HG03354 (cell line): Measurements from ENCODE around the gene DEFB124.
"Not testable (repeated sequence)": the region's sequence is repeated elsewhere in the genome, so short reads cannot be mapped to it uniquely, and the experiment has no call there.

Source experiments
- ATAC-seq: cut with Tn5 transposase; IDR thresholded peaks from one replicate; pipeline ENCODE4 v1.9.1; 2021; ENCODE audit warnings: mild to moderate bottlenecking; ENCODE audit not compliant: unreplicated experiment, poor library complexity, severe bottlenecking

The DEFB124 gene

DNA sequence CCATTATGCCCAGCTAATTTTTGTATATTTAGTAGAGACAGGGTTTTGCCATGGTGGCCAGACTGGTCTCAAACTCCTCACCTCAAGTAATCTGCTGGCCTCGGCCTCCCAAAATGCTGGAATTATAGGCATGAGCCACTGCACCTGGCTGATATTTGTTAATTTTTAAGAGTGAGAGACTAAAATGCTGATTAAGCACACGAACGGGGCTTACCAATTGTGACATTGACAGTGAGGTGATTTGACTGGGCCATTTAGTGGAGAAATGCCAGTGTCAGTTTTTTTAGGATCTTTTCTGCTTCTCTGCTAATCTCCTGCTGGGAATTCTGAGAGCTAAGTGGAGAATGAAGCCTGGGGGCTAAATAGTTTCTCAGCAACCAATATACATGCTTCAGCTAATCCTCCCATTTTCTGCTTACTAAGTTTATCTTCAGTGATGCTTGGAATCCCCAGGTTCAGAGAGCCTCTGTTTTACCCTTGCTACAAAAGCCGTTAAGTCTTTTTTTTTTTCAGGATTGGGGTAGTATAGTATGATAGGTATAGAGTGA, 44.3 kb downstream of the DEFB124 start:
- ATAC-seq: no peak

DNA sequence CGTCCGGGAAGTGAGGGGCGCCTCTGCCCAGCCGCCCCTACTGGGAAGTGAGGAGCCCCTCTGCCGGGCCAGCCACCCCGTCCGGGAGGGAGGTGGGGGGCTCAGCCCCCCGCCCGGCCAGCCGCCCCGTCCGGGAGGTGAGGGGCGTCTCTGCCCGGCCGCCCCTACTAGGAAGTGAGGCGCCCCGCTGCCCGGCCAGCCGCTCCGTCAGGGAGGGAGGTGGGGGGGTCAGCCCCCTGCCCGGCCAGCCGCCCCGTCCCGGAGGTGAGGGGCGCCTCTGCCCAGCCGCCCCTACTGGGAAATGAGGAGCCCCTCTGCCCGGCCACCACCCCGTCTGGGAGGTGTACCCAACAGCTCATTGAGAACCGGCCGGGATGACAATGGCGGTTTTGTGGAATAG, 47.4 kb downstream of the DEFB124 start:
- not testable (repeated sequence) for ATAC-seq

DNA sequence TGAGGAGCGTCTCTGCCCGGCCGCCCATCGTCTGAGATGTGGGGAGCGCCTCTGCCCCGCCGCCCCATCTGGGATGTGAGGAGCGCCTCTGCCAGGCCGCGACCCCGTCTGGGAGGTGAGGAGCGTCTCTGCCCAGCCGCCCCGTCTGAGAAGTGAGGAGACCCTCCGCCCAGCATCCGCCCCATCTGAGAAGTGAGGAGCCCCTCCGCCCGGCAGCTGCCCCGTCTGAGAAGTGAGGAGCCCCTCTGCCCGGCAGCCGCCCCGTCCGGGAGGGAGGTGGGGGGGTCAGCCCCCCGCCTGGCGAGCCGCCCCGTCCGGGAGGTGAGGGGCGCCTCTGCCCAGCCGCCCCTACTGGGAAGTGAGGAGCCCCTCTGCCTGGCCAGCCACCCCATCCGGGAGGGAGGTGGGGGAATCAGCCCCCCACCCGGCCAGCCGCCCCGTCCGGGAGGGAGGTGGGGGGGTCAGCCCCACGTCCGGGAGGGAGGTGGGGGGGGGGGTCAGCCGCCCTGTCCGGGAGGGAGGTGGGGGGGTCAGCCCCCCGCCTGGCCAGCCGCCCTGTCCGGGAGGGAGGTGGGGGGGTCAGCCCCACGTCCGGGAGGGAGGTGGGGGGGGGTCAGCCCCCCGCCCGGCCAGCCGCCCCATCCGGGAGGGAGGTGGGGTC, 47.9 kb downstream of the DEFB124 start:
- not testable (repeated sequence) for ATAC-seq

DNA sequence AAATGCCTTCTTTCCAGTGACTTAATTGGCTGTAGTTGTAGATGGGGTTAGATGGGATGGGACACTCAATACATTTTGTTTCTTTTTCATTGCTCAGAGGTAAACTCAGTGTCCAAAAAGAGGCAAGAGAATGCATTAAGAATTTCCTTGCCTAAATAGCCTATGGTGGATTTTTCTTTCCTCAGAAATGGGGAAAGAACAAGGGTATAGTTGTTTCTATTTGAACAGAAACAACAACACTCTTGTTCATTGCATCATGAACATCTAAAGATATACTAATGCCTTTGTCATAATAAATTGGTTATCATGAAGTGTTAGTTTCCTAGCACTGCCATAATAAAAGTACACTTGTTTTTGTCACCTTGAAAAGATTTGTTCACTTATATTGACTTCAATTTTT, 49.1 kb downstream of the DEFB124 start:
- ATAC-seq: no peak

DNA sequence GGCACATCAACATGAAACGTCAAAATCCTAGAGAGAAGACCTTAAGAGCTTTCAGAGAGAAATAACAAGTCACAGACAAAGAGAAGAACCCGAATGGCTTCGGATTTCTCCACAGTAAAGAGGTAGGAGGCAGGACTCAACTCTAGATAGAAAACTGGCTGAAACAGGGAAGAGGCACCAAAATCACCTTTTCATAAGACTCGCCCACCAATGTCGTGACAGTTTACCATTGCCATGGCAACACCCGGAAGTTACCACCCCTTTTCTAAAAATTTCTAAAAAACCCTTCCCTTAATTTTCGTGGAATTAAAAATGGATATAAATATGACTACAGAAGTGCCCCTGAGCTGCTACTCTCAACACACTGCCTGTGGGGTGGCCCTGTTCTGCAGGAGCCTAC, 56.6 kb downstream of the DEFB124 start:
- no peak for ATAC-seq

DNA sequence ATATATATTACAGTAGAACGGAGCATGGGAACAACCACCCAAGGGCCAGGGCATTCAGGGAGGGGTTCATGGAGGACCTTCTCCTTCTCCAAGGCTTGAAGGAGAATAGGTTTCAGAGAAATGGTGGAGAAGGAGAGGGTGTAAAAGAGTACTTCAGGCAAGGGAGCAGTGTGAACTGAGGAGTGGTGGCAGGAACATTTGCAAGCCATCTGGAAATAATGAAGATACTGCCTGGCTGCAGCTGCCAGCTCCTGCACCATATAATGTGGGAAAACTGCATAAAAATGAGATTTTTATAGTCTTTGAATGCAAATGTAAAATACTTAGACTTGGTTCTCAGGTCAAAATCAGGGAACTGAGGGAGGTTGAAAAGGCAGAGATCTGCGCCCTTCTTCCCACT, 59.3 kb downstream of the DEFB124 start:
- ATAC-seq: no peak
